HG03354 (cell line): ENCODE results near the gene PRKACG.
A peak's percentile ranks its signal among the peaks of the same experiment; 100 is the strongest.
"Not testable (repeated sequence)": the region's sequence is repeated elsewhere in the genome, so short reads cannot be mapped to it uniquely, and the experiment has no call there.

ENCODE experiments used
- ATAC-seq: cut with Tn5 transposase; IDR thresholded peaks from one replicate; pipeline ENCODE4 v1.9.1; 2021; ENCODE audit warnings: mild to moderate bottlenecking; ENCODE audit not compliant: unreplicated experiment, poor library complexity, severe bottlenecking

The PRKACG gene

GRCh38 chr9:69014013-69014412 is at the start of gene PRKACG:
Gene PRKACG (minus strand): TSS chr9:69014113. CDS start chr9:69014092, 21 bp downstream.
- no peak for ATAC-seq

- no peak for ATAC-seq
These were observed 48.3 kb upstream of the PRKACG start for GRCh38 chr9:69062195-69062594.

- ATAC-seq, result no peak
These were observed 46.9 kb upstream of the PRKACG start for GRCh38 chr9:69060766-69061165.

- ATAC-seq, result no peak
These were observed 44.2 kb upstream of the PRKACG start for GRCh38 chr9:69058101-69058500.

GRCh38 chr9:69056191-69056815 is 42.4 kb upstream of the PRKACG start:
- ATAC-seq, result no peak

- no peak for ATAC-seq
These were observed 41.1 kb upstream of the PRKACG start for GRCh38 chr9:69054989-69055388.

- ATAC-seq, result not testable (repeated sequence)
These were observed 37.0 kb upstream of the PRKACG start for GRCh38 chr9:69050936-69051335.

GRCh38 chr9:69049094-69049493 is 35.2 kb upstream of the PRKACG start:
- no peak for ATAC-seq

GRCh38 chr9:69047371-69047770 is 33.5 kb upstream of the PRKACG start:
- no peak for ATAC-seq

GRCh38 chr9:69046723-69047122 is 32.8 kb upstream of the PRKACG start:
- ATAC-seq, result no peak

- ATAC-seq, result no peak
These were observed 31.9 kb upstream of the PRKACG start for GRCh38 chr9:69045821-69046220.

- ATAC-seq, result no peak
These were observed 30.6 kb upstream of the PRKACG start for GRCh38 chr9:69044240-69045219.

- ATAC-seq, result no peak
These were observed 26.7 kb upstream of the PRKACG start for GRCh38 chr9:69040646-69041045.

- no peak for ATAC-seq
These were observed 22.9 kb upstream of the PRKACG start for GRCh38 chr9:69036799-69037198.

- peak; percentile 28 for ATAC-seq
These were observed 22.4 kb upstream of the PRKACG start for GRCh38 chr9:69036309-69036708.

- peak; percentile 92 for ATAC-seq
These were observed 21.8 kb upstream of the PRKACG start, which contains the start of gene FXN for GRCh38 chr9:69035438-69036308. Gene FXN (plus strand): TSS chr9:69035752. CDS start chr9:69035783, 31 bp downstream.

- no peak for ATAC-seq
These were observed 20.2 kb upstream of the PRKACG start for GRCh38 chr9:69034071-69034470.

GRCh38 chr9:69030851-69031645 is 17.1 kb upstream of the PRKACG start:
- ATAC-seq, result no peak

- ATAC-seq, result no peak
These were observed 15.6 kb upstream of the PRKACG start for GRCh38 chr9:69029535-69029934.
